Activated CD4-positive, alpha-beta memory T cell treated with anti-CD3 and anti-CD28 coated beads for 36 hours (primary cell): ENCODE data around the gene CCDC9. TPM values are rescaled to one million over a fixed set of nuclear protein-coding genes. Genes with fewer than 3 reads are reported as not detected.

ENCODE experiments used
- CTCF ChIA-PET: fragments of 350-600 bp; sonication (Branson Sonifier 250); formaldehyde crosslinking; loops from one replicate; lab custom pipeline; 2021; ENCODE audit warnings: antibody characterized with exemption, inconsistent platforms; lab: Charles Lee
- POLR2A ChIA-PET: fragments of 350-600 bp; sonication (Branson Sonifier 250); formaldehyde crosslinking; loops from one replicate; lab custom pipeline; 2021; ENCODE audit warnings: antibody characterized with exemption; lab: Charles Lee
- DNase-seq: peaks from one replicate; pipeline ENCODE4 v3.0.0-alpha.2; 2020
- H3K27ac Mint-ChIP-seq: one replicate; pipeline ENCODE4 v1.8.0; 2021; ENCODE audit warnings: mixed read lengths
- H3K27me3 Mint-ChIP-seq: one replicate; pipeline ENCODE4 v1.8.0; 2021; ENCODE audit warnings: mixed read lengths
- H3K36me3 Mint-ChIP-seq: one replicate; pipeline ENCODE4 v1.8.0; 2021; ENCODE audit warnings: mixed read lengths
- H3K4me1 Mint-ChIP-seq: one replicate; pipeline ENCODE4 v1.8.0; 2021; ENCODE audit warnings: low read depth, mixed read lengths
- H3K4me3 Mint-ChIP-seq: one replicate; pipeline ENCODE4 v1.8.0; 2021; ENCODE audit warnings: mild to moderate bottlenecking, mixed read lengths
- H3K9me3 Mint-ChIP-seq: one replicate; pipeline ENCODE4 v1.8.0; 2021; ENCODE audit warnings: mixed read lengths
- intact Hi-C: fragments of 100-400 bp; cut with micrococcal nuclease; formaldehyde crosslinking; loops from one replicate; pipeline ENCODE4 v1.15.1; 2023
- total RNA-seq, 2 experiments: library from RNA; stranded (reverse); gene quantifications; one replicate each; pipeline ENCODE4 v1.2.3, GENCODE V29; 2021

CCDC9 gene
- total RNA-seq, 2 experiments from 2014 or later: 32.7 to 39.1 TPM

DNA sequence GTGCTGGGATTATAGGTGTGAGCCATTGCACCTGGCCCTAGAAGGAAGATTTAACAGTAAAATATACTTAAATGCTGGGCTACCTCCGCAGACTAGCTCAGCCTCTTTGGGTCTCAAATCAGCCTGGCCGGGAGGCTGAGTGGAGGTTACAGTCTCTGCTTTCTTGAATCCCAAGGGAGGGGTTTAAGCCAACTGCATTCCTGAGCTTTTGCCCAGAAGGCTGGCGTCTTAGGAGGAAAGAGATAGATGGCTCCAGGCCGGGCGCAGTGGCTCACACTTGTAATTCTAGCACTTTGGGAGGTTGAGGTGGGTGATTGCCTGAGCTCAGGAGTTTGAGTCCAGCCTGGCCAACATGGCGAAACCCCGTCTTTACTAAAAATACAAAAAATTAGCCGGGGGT lies 52.7 kb downstream of the CCDC9 start:
- POLR2A ChIA-PET: no interaction called here
- Mint-ChIP-seq H3K27ac (no peak overlapping the region), H3K36me3 (no peaks in the 10 kb centered on the region), H3K9me3 (no peaks in the 10 kb centered on the region), H3K4me1 (peaks cover 4% of the 10 kb centered on the region), H3K27me3 (peaks cover 7% of the 10 kb centered on the region), H3K4me3 (no peak overlapping the region)
- DNase-seq: no peak
- CTCF ChIA-PET: interaction anchor here (1.0 to 1.2 kb wide), 2 partner anchors 13 to 40 kb away, joined by 4 to 5 read pairs; partner anchors contain the start of gene DHX34
- intact Hi-C loops: no loop called here

DNA sequence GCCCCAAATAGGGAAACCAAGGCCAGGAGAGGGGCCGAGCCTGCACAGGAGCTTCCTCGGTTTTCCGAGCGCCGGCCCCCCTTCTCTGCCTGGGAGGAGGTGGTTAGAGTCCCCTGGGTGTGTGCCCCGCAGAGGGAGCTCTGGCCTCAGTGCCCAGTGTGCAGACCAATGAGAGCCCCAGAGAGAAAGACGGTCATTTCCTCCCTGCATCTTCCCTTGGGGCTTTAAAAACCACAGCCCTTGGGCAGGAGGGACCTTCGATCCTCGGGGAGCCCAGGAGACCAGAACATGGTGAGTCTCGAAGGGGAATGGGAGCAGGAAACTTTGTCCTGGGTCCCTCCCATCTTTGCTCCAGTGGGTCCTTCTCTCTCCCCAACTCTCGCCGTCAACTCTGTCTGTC lies 53.3 kb downstream of the CCDC9 start, which contains the start of gene C5AR1:
C5AR1 (plus strand) TSS at position 254 of the 400 bp plus-strand sequence; CDS start at position 289, 35 bp downstream.
- no peak for DNase-seq
- POLR2A ChIA-PET: no interaction called here

DNA sequence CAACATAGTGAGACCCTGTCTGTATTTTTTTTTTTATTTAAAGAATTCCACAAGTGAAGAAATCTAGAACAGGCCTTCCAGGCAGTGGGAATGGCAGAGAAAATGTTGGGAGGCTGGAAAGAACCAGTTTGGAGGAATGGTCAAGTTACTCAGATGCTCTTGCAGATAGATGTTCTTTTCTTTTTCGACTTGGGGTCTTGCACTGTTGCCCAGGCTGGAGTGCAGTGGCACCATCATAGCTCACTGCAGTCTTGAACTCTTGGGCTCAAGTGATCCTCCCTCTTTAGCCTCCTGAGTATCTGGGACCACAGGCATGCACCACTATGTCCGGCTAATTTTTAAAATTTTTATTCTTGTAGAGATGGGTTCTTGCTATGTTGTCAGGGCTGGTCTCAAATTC lies 54.0 kb downstream of the CCDC9 start:
- POLR2A ChIA-PET: no interaction called here

More for the DNA sequence above, 53.3 kb downstream of the CCDC9 start, which contains the start of gene C5AR1:
- Mint-ChIP-seq H3K27ac (no peak within 1 kb of the TSS), H3K4me3 (no peak within 1 kb of the TSS), H3K9me3 (no peaks in the 10 kb centered on the region), H3K36me3 (no peaks in the 10 kb centered on the region), H3K27me3 (peaks cover 7% of the 10 kb centered on the region), H3K4me1 (peaks cover 4% of the 10 kb centered on the region)
- CTCF ChIA-PET: interaction anchor here (1.0 kb wide), 1 partner anchor 14 kb away, joined by 5 read pairs; no protein-coding TSS in a partner anchor
- intact Hi-C loops: no loop called here

DNA sequence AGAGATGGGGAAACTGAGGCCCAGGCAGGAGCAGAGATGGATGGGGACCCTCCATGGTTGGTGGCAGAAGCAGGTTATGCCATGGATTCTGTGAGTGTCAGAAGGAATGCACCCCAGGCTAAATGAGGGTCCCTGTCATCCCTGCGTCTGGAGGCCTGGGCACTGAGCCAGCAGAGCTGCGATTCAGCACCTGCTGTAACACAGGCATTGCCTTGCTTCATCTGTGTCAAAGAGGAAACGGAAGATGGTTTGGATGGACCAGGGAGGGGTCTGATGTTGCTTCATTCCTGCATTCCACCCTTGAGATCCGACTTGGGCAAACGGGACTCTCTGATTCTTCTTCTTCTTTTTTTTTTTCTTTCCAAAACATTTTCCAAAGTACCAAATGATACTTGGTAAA lies 54.5 kb downstream of the CCDC9 start:
- Mint-ChIP-seq H3K36me3 (no peaks in the 10 kb centered on the region), H3K9me3 (no peaks in the 10 kb centered on the region), H3K27me3 (peaks cover 7% of the 10 kb centered on the region), H3K27ac (no peak overlapping the region), H3K4me3 (no peak overlapping the region), H3K4me1 (peaks cover 2% of the 10 kb centered on the region)
- CTCF ChIA-PET: interaction anchor here (0.6 kb wide), 1 partner anchor 849 kb away, joined by 3 read pairs; no protein-coding TSS in a partner anchor
- POLR2A ChIA-PET: no interaction called here
- intact Hi-C loops: no loop called here
- DNase-seq: no peak

More for the DNA sequence above, 54.0 kb downstream of the CCDC9 start:
- Mint-ChIP-seq H3K4me1 (peaks cover 2% of the 10 kb centered on the region), H3K9me3 (no peaks in the 10 kb centered on the region), H3K27me3 (peaks cover 8% of the 10 kb centered on the region), H3K27ac (no peak overlapping the region), H3K36me3 (no peaks in the 10 kb centered on the region), H3K4me3 (no peak overlapping the region)
- intact Hi-C loops: no loop called here
- CTCF ChIA-PET: interaction anchor here (0.6 kb wide), 1 partner anchor 849 kb away, joined by 3 read pairs; no protein-coding TSS in a partner anchor
- DNase-seq: no peak

DNA sequence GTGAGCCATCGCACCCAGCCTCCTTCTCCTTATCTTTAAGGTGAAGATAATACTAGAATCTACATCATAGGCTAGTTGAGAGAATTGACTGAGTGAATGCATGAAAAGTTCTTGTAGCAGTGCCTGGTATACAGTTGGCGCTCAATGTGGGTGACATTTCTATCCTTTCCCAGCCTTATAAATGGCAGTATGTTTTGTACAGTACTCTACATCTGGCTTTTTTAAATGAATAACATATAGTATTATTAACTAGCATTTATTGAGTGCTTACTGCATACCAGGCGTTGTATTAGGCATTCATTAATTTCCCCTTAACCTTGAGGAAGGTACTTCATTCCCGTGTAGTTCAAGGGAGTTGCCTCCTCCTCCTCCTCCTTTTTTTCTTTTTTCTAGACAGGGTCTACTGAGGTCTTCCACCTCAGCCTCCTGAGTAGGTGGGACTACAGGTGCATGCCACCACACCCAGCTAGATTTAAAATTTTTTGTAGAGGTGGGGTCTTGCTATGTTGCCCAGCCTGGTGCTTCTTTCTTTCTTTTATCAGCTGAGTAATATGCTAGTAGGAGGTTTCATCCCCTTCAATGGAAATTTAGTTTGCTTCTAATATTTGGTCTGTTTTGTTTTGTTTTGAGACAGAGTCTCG lies 56.2 kb downstream of the CCDC9 start:
- peaks cover 2% of the 10 kb centered on the region for H3K4me1 Mint-ChIP-seq
- ChIA-PET POLR2A (no interaction called here), CTCF (no interaction called here)

DNA sequence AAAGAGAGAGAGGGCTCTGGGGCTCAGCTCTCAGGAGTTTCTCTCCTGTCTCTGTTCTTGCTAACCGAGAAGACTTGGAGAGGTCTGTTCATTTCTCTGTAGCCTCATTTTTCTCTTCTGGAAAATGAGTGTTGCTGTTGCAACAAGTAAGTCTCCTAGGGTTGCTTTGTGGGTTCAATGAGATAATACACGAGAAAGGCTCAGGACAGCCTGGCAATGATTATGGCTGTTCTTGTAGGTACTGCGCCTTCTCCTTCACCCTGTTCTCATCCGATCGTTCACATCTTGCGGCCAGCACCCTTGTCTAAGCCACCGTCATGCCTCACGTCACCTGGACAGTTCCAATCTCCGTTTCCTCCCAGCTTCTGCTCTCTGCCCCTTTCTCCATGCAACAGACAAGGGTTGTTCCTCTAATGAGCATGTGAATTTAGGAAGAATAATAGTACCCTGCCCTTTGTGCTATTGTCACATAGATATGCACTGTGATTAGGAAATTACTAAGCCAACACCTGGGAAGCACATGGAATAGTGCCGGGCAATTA lies 57.5 kb downstream of the CCDC9 start:
- H3K27me3 Mint-ChIP-seq: peaks cover 12% of the 10 kb centered on the region
- no peaks in the 10 kb centered on the region for H3K36me3 Mint-ChIP-seq
- CTCF ChIA-PET: interaction anchor here (1.2 kb wide), 1 partner anchor 9 kb away, joined by 4 read pairs; no protein-coding TSS in a partner anchor
- no peak overlapping the region for H3K4me3 Mint-ChIP-seq
- POLR2A ChIA-PET: no interaction called here
- intact Hi-C loops: no loop called here
- peaks cover 2% of the 10 kb centered on the region for H3K4me1 Mint-ChIP-seq
- H3K27ac Mint-ChIP-seq: no peak overlapping the region
- DNase-seq: no peak
- H3K9me3 Mint-ChIP-seq: no peaks in the 10 kb centered on the region

More for the DNA sequence above, 56.2 kb downstream of the CCDC9 start:
- Mint-ChIP-seq H3K27ac (no peak overlapping the region), H3K9me3 (no peaks in the 10 kb centered on the region), H3K27me3 (peaks cover 11% of the 10 kb centered on the region), H3K36me3 (no peaks in the 10 kb centered on the region), H3K4me3 (no peak overlapping the region)
- intact Hi-C loops: no loop called here
- no peak for DNase-seq

- Mint-ChIP-seq H3K27ac (no peak overlapping the region), H3K4me3 (no peak overlapping the region), H3K36me3 (no peaks in the 10 kb centered on the region), H3K4me1 (peaks cover 2% of the 10 kb centered on the region), H3K9me3 (no peaks in the 10 kb centered on the region), H3K27me3 (peaks cover 16% of the 10 kb centered on the region)
- DNase-seq: peak; percentile 61
- CTCF ChIA-PET: interaction anchor here (1.1 to 2.2 kb wide), 2 partner anchors 31 to 34 kb away, joined by 3 to 9 read pairs; partner anchors contain the start of gene DHX34
- POLR2A ChIA-PET: no interaction called here
- intact Hi-C loops: no loop called here
Observed at GRCh38 chr19:47315125-47315821, 58.9 kb downstream of the CCDC9 start.

DNA sequence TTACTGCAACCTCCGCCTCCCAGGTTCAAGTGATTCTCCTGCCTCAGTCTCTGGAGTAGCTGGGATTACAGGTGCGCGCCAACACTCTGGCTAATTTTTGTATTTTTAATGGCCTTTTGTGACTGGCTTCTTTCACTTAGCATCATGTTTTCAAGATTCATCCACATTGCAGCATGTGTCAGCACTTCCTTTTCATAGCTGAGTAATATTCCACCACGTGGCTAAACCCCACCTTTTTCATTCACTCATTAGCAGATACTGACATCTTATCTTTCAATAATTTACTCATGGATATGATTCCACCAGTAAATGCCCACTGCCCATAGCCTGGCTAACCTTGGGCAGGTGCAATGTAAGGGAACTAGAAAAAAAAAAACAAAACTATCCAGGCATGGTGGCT lies 60.2 kb downstream of the CCDC9 start:
- DNase-seq: no peak
- Mint-ChIP-seq H3K36me3 (no peaks in the 10 kb centered on the region), H3K4me3 (no peak overlapping the region), H3K27ac (no peak overlapping the region), H3K27me3 (peaks cover 20% of the 10 kb centered on the region), H3K9me3 (no peaks in the 10 kb centered on the region), H3K4me1 (peaks cover 2% of the 10 kb centered on the region)
- intact Hi-C loops: no loop called here
- CTCF ChIA-PET: interaction anchor here (1.2 to 2.2 kb wide), 3 partner anchors 20 to 75 kb away, joined by 4 to 9 read pairs (median 6); partner anchors contain the start of gene DHX34
- POLR2A ChIA-PET: no interaction called here

- CTCF ChIA-PET: no interaction called here
- Mint-ChIP-seq H3K27ac (no peak overlapping the region), H3K36me3 (no peaks in the 10 kb centered on the region), H3K27me3 (peaks cover 30% of the 10 kb centered on the region), H3K4me1 (peaks cover 2% of the 10 kb centered on the region), H3K9me3 (no peaks in the 10 kb centered on the region), H3K4me3 (no peak overlapping the region)
- intact Hi-C loops: no loop called here
- no peak for DNase-seq
- POLR2A ChIA-PET: no interaction called here
Observed at GRCh38 chr19:47319923-47320871, 63.9 kb downstream of the CCDC9 start.
